GM21529 (cell line): Measurements from ENCODE around the gene TBC1D24.

Source experiments
- ATAC-seq: cut with Tn5 transposase; IDR thresholded peaks from one replicate; pipeline ENCODE4 v1.9.1; 2021; ENCODE audit not compliant: unreplicated experiment

TBC1D24 gene

GRCh38 chr16:2514333-2515179 lies 39.6 kb downstream of the TBC1D24 start:
- ATAC-seq = no peak

- ATAC-seq = no peak
These were observed 40.4 kb downstream of the TBC1D24 start for GRCh38 chr16:2515180-2515851.

- ATAC-seq = no peak
These were observed 41.7 kb downstream of the TBC1D24 start for GRCh38 chr16:2516391-2517240.

GRCh38 chr16:2517954-2518605 lies 43.2 kb downstream of the TBC1D24 start:
- ATAC-seq = no peak

GRCh38 chr16:2518823-2519710 lies 44.1 kb downstream of the TBC1D24 start:
- no peak for ATAC-seq

GRCh38 chr16:2519711-2520080 lies 44.8 kb downstream of the TBC1D24 start:
- ATAC-seq = no peak

- ATAC-seq = peak; percentile 40
These were observed 45.3 kb downstream of the TBC1D24 start, which contains the start of gene AMDHD2 for GRCh38 chr16:2520097-2520783. TSS of gene AMDHD2 (plus strand) at chr16:2520371. CDS start at chr16:2520459, 88 bp downstream.

GRCh38 chr16:2520784-2521531 lies 46.0 kb downstream of the TBC1D24 start:
- no peak for ATAC-seq

- no peak for ATAC-seq
These were observed 48.9 kb downstream of the TBC1D24 start for GRCh38 chr16:2523801-2524231.

GRCh38 chr16:2524339-2524938 lies 49.5 kb downstream of the TBC1D24 start:
- ATAC-seq = no peak

- no peak for ATAC-seq
These were observed 51.2 kb downstream of the TBC1D24 start for GRCh38 chr16:2526135-2526534.

- ATAC-seq = no peak
These were observed 52.3 kb downstream of the TBC1D24 start for GRCh38 chr16:2527071-2527783.

GRCh38 chr16:2527784-2528100 lies 52.8 kb downstream of the TBC1D24 start:
- no peak for ATAC-seq

GRCh38 chr16:2528161-2529060 lies 53.5 kb downstream of the TBC1D24 start:
- ATAC-seq = no peak

GRCh38 chr16:2529061-2529931 lies 54.4 kb downstream of the TBC1D24 start:
- no peak for ATAC-seq
